ENCODE results near the gene BRK1.

DNA sequence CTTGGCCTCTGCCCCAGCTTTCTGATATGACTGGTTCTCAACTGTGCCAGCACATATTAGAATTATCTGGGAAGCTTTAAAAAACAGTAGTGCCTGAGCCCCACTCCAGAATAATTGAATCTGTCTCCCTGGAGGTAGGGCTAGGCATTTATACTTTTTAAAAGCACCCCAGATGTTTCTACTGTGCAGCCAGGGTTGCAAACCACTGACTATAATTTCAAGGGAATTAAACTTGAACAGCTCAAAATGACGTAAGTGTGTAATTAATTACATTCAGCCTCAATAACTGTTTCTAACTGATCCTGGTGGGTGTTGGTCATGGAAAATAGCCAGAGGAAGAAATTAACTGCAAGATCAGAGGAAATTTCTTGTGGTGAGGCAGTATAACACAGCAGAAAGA, 44.9 kb downstream of the BRK1 start:
- TF ChIP-seq, protein P1, sequence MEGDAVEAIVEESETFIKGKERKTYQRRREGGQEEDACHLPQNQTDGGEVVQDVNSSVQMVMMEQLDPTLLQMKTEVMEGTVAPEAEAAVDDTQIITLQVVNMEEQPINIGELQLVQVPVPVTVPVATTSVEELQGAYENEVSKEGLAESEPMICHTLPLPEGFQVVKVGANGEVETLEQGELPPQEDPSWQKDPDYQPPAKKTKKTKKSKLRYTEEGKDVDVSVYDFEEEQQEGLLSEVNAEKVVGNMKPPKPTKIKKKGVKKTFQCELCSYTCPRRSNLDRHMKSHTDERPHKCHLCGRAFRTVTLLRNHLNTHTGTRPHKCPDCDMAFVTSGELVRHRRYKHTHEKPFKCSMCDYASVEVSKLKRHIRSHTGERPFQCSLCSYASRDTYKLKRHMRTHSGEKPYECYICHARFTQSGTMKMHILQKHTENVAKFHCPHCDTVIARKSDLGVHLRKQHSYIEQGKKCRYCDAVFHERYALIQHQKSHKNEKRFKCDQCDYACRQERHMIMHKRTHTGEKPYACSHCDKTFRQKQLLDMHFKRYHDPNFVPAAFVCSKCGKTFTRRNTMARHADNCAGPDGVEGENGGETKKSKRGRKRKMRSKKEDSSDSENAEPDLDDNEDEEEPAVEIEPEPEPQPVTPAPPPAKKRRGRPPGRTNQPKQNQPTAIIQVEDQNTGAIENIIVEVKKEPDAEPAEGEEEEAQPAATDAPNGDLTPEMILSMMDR (conservative IDR thresholded peaks at IDR 0.05 in 1 of 2, IDR thresholded peaks at IDR 0.05 in 1 of 2; ENCODE audit: low read depth in 1 of 2, low read length in 2 of 2): no peak
- TF ChIP-seq EZH2 (IDR thresholded peaks at IDR 0.05; ENCODE audit: low read length, missing control alignments): no peak
